Femur (tissue), 1 donor: ENCODE measurements around the gene AVPI1.
A peak's percentile ranks its signal among the peaks of the same experiment; 100 is the strongest.
"Not testable (repeated sequence)": the region's sequence is repeated elsewhere in the genome, so short reads cannot be mapped to it uniquely, and the experiment has no call there.

Source experiments
- DNase-seq: peaks from one replicate; pipeline ENCODE4 v3.0.0-alpha.2; 2017

AVPI1 gene

DNA sequence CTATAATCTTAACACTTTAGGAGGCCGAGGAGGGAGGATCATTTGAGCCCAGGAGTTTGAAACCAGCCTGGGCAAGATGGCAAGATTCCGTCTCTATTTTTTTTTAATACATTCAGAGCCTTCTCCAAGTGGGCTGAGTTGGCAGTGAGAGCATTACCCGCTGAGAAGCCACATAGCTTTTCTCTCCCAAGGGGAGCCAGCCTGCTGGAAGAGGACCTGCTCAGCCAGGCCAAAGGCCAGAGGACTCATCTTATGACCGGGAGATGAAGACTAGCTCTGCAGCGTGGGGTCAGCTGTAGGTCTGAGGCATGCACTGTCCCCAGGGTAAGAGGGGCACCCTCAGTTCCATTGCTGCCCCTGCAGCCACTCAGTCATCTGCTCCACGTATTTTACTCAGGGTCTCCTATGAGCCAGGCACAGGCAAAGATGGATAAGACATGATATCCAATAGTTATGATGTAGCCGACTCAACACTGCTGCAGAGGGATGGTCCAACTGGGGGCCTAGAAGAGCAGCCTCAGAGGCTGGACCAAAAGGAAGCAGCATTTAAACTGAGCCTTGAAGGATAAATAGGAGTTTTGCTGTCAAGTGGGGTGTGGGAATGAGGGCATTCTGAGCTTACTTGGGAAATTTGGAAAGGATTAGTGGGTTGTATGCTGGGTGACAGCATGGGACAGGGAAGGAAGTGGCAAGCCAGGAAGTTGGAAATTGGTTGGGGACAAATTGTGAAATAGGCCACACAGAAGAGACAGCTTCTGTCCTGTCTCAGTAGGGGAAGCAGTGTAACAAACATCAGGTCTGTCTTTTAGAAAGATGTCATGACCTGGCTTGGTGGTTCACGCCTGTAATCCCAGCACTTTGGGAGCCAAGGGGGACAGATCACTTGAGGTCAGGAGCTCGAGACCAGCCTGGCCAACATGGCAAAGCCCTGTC lies 24.9 kb upstream of the AVPI1 start:
- no peak for DNase-seq

DNA sequence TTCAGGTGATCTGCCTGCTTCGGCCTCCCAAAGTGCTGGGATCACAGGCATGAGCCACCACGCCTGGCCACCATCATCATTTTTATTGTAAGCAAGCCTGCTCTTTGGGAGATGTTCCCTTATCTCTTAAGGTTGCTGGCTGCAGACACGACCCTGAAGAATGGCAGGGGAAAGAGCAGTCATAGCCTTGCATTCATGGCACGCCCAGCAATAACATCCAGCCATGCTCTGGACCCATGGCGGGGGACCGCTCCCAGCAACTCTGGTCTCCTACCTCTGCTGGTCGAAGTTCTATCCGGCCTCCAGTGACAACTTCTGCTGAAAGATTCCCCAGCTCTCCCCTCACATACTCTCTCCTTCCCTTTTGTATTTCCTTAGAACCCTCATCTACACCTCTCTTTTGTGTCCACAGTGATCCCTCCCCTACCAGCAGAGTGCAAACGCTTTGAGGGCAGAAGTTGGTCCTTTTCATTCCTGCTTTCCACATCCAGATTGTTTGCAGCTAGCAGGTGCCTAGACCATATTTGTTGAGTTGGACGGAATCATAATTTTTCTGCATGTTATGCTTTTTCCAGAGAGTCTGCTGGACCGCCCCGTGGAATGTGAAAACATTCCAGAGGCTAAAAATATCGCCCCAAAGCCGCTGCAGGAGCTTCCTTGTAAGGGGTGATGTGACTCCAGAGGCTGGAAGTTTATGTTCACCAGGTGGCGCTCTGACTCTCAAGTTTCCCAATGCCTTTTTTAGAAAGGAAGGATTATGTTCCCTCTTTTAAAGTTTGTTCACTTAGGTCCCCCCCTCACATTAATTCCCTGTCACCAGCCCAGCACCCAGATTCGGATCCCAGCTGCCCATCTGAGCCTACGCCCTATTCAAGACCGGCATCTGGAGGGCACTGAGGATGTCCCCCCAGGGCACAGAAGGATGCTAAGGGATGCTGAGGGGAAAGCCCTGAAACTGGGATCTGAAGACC lies 22.2 kb upstream of the AVPI1 start:
- peak; percentile 93 for DNase-seq

GRCh38 chr10:97708167-97708566 lies 21.1 kb upstream of the AVPI1 start:
- DNase-seq = no peak

GRCh38 chr10:97707134-97707861 lies 20.3 kb upstream of the AVPI1 start:
- no peak for DNase-seq

DNA sequence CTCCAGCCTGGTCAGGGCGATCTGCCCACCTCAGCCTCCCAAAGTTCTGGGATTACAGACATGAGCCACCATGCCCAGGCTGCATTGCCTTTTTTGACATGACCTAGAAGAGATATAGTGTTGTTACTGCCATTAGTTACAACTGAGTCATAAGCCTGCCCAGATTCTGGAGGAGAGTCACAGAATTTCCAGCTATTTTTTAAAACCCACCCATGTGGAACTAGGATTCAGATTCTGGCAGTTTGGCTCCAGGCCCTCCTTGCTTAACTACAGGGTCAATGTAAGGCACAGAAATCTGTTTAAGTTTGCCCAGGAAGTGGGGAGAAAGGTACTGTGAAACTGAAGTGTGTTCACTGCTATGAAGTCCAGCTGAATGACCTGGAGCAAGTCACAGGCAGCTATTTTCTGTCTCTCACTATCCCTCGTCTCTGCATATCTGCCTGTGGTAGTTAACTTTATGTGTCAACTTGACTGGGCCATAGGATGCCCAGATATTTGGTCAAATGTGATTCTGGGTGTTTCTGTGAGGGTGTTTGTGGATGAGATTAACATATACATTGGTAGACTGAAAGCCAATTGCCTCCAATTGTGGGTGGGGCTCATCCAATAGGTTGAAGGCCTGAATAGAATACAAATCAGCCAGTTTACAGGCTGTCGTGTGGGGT lies 18.1 kb upstream of the AVPI1 start:
- DNase-seq = no peak

- no peak for DNase-seq
These were observed 17.3 kb upstream of the AVPI1 start for GRCh38 chr10:97704341-97704740.

- DNase-seq = no peak
These were observed 16.5 kb upstream of the AVPI1 start for GRCh38 chr10:97703398-97704067.

- peak; percentile 62 for DNase-seq
These were observed 14.5 kb upstream of the AVPI1 start for GRCh38 chr10:97701438-97702069.

GRCh38 chr10:97698072-97698655 lies 11.1 kb upstream of the AVPI1 start:
- DNase-seq = not testable (repeated sequence)

GRCh38 chr10:97690133-97690532 lies 3.1 kb upstream of the AVPI1 start:
- DNase-seq = no peak

GRCh38 chr10:97689559-97690020 lies 2.5 kb upstream of the AVPI1 start:
- DNase-seq = no peak

- no peak for DNase-seq
These were observed 1.0 kb upstream of the AVPI1 start for GRCh38 chr10:97687785-97688781.

GRCh38 chr10:97686301-97686961 lies 610 bp downstream of the AVPI1 start:
- no peak for DNase-seq

GRCh38 chr10:97685395-97685958 lies 1.6 kb downstream of the AVPI1 start:
- peak; percentile 50 for DNase-seq

GRCh38 chr10:97684866-97685394 lies 2.1 kb downstream of the AVPI1 start:
- DNase-seq = no peak

DNA sequence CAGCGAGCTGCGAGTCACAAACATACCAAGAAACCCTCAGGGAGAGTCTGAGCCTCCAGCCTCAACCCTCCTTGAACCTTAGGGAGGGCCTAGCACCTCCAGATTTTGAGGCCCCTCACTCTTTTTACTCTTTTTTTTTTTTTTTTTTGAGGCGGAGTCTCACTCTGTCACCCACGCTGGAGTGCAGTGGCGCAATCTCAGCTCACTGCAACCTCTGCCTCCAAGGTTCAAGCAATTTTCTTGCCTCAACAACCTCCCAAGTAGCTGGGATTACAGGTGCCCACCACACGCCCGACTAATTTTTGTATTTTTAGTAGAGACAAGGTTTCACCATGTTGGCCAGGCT lies 2.7 kb downstream of the AVPI1 start:
- DNase-seq = not testable (repeated sequence)

DNA sequence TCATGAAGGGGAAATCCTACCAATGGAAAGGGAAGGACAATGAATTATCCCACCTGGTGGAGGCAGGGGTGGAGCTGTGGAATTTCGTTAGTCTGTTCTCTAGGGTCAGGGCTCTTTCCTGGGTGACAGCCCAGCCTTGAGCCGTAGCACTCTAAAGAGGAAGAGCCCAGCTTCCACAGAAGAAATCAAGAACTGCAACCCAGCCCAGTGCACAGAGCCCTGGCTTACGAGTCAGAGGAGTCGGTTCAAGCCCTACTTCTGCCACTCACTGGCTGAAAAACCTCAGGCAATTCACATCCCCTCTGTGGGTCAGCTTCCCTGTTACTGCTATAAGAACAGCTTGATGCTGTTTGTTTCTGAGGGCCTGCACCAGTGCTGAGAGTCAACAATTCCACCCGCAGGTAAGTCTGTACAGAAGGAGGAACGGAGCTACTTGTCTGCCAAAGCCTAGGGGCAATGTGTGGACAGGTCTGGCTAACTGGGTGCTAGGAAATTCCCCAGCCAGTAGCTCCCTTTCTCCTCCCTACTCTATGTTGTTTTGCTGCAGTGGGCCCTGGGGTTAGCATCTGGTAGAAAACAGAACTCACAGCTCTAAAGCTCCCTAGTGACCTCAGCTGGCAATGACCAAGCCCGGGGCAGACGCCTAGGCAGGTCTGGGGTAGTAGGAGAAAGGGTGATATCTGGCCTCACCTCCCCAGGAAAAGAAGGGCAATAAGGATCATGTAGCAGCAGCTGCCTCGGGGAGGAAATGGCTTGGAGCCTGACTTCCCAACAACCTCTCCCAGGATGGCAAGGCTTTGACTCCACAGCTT lies 3.3 kb downstream of the AVPI1 start:
- no peak for DNase-seq
